PC-3 (cell line): ENCODE results near the gene PDCD11. TPM values are rescaled to one million over a fixed set of nuclear protein-coding genes. Genes with fewer than 3 reads are reported as not detected.

Experiments
- ATAC-seq: fragments of 200-7000 bp; cut with Tn5 transposase; 2 replicates; pipeline ENCODE4 v1.9.1; 2020; ENCODE audit warnings: mild to moderate bottlenecking, moderate library complexity
- Bru-seq: library from RNA; stranded (reverse); fragments of 400-500 nt; gene quantifications from one replicate; lab custom pipeline; 2021; lab: Mats Ljungman, UMichigan
- BruChase-seq, 2 experiments: library from RNA; stranded (reverse); fragments of 400-500 nt; gene quantifications; one replicate each; lab custom pipeline; 2021; lab: Mats Ljungman, UMichigan
- BruUV-seq: library from RNA; stranded (reverse); fragments of 400-500 nt; replicated peaks from 2 replicates; lab custom pipeline; 2021; lab: Mats Ljungman, UMichigan
- CTCF ChIA-PET: fragments of 300-600 bp; sonication (Branson Sonifier 250); formaldehyde crosslinking; loops from one replicate; lab custom pipeline; 2022; ENCODE audit warnings: antibody characterized with exemption; lab: Charles Lee
- POLR2A ChIA-PET: fragments of 300-600 bp; sonication (Branson Sonifier 250); formaldehyde crosslinking; loops from one replicate; lab custom pipeline; 2022; ENCODE audit warnings: antibody characterized with exemption; ENCODE audit not compliant: unreplicated experiment; lab: Charles Lee
- DNase-seq: peaks from one replicate; pipeline ENCODE4 v3.0.0-alpha.2; 2015
- H2AFZ ChIP-seq: fragments of 300-600 bp; sonication (generic); 2 replicates; pipeline ENCODE4 v1.6.0; 2016; ENCODE audit warnings: antibody characterized with exemption, low read length
- H3F3A ChIP-seq: fragments of 300-600 bp; sonication (generic); one replicate; pipeline ENCODE4 v1.6.0; 2017; ENCODE audit warnings: antibody characterized with exemption, low read length, control low read depth, mild to moderate bottlenecking; ENCODE audit not compliant: unreplicated experiment
- H3K27ac ChIP-seq: fragments of 300-600 bp; sonication (generic); 2 replicates; pipeline ENCODE4 v1.5.1; 2016; ENCODE audit warnings: mild to moderate bottlenecking, low read length
- H3K27me3 ChIP-seq: fragments of 300-600 bp; sonication (generic); 2 replicates; pipeline ENCODE4 v1.6.1; 2016; ENCODE audit warnings: low read length, mixed read lengths
- H3K36me3 ChIP-seq: fragments of 300-600 bp; sonication (generic); 2 replicates; pipeline ENCODE4 v1.6.1; 2016; ENCODE audit warnings: low read depth, mixed run types, low read length, mixed read lengths
- H3K4me1 ChIP-seq: fragments of 300-600 bp; sonication (generic); 2 replicates; pipeline ENCODE4 v1.5.1; 2016; ENCODE audit warnings: low read length; ENCODE audit not compliant: insufficient read depth
- H3K4me2 ChIP-seq: fragments of 300-600 bp; sonication (generic); 2 replicates; pipeline ENCODE4 v1.6.0; 2016; ENCODE audit warnings: low read length
- H3K4me3 ChIP-seq: fragments of 300-600 bp; sonication (generic); 2 replicates; pipeline ENCODE4 v1.5.1; 2016; ENCODE audit warnings: mild to moderate bottlenecking, low read length, mixed read lengths
- H3K79me2 ChIP-seq: fragments of 300-600 bp; sonication (generic); 2 replicates; pipeline ENCODE4 v1.6.1; 2017; ENCODE audit warnings: low read length, mixed read lengths
- H3K9ac ChIP-seq: fragments of 300-600 bp; sonication (generic); 2 replicates; pipeline ENCODE4 v1.6.0; 2016; ENCODE audit warnings: mild to moderate bottlenecking, low read length
- H3K9me2 ChIP-seq: fragments of 300-600 bp; sonication (generic); replicated peaks from 2 replicates; pipeline ENCODE4 v1.6.1; 2016; ENCODE audit warnings: mixed run types, low read length, mixed read lengths
- H3K9me3 ChIP-seq: fragments of 300-600 bp; sonication (generic); 2 replicates; pipeline ENCODE4 v1.6.1; 2016; ENCODE audit warnings: low read length, mixed read lengths
- H4K20me1 ChIP-seq: fragments of 300-600 bp; sonication (generic); 2 replicates; pipeline ENCODE4 v1.6.1; 2016; ENCODE audit warnings: low read length, mixed read lengths
- CTCF ChIP-seq: fragments of 300-600 bp; sonication (generic); conservative IDR thresholded peaks from 2 replicates; pipeline ENCODE4 v1.5.1; 2017; ENCODE audit warnings: antibody characterized with exemption, low read depth, mild to moderate bottlenecking, low read length
- EZH2 ChIP-seq: fragments of 300-600 bp; sonication (generic); IDR thresholded peaks from one replicate; pipeline ENCODE4 v1.6.1; 2017; ENCODE audit warnings: antibody characterized with exemption, mild to moderate bottlenecking, low read length; ENCODE audit not compliant: unreplicated experiment
- EZH2phosphoT487 ChIP-seq: fragments of 300-600 bp; sonication (generic); IDR thresholded peaks from 2 replicates; pipeline ENCODE4 v1.6.1; 2018; ENCODE audit warnings: mild to moderate bottlenecking, antibody characterized with exemption, low read length, borderline replicate concordance
- intact Hi-C: fragments of 100-400 bp; cut with micrococcal nuclease; formaldehyde crosslinking; loops from 2 replicates; pipeline ENCODE4 v1.9.0; 2023
- long read RNA-seq: library from polyadenylated mRNA; unstranded; transcript quantifications from one replicate; pipeline ENCODE4 v2.0.0, GENCODE V29; 2021; ENCODE audit not compliant: unreplicated experiment
- total RNA-seq: library from RNA; depleted of rRNA; stranded (reverse); fragments of >200 nt; gene quantifications from 2 replicates; pipeline ENCODE4 v1.2.3, GENCODE V29; 2014; rRNA removed

The PDCD11 gene
- total RNA-seq (41.9 and 50.9 TPM in 2 replicates), Bru-seq, nascent RNA (percentile 73 among the genes with signal in this experiment), BruChase-seq, experiment 1, labeled RNA remaining after a 6-hour chase (percentile 86 among the genes with signal in this experiment), BruChase-seq, experiment 2, labeled RNA remaining after a 2-hour chase (percentile 75 among the genes with signal in this experiment)
- long read RNA-seq, full-length matches to known transcripts = 4 of 79 reads
- long read RNA-seq, partial matches to known transcripts = 69 of 79 reads
- long read RNA-seq, other reads (novel, unspliced or antisense) = 6 of 79 reads

GRCh38 chr10:103396067-103396788 is at the start of gene PDCD11, which contains the start of gene ATP5MK:
PDCD11 (plus strand) TSS chr10:103396626; CDS start chr10:103398427, 1,801 bp downstream.
ATP5MK (minus strand) TSS chr10:103396475; CDS start chr10:103392457, 4,018 bp downstream.
- intact Hi-C loops = no loop called here
- H3K27me3 ChIP-seq = no peaks in the 10 kb centered on the region
- H3K4me2 ChIP-seq = peak within 1 kb of the TSS; percentile 93
- CTCF ChIA-PET = no interaction called here
- no peaks in the 10 kb centered on the region for H3F3A ChIP-seq
- peak; percentile 99 for ATAC-seq
- no peak for TF ChIP-seq EZH2
- TF ChIP-seq EZH2phosphoT487 = no peak
- peak within 1 kb of the TSS; percentile 53 for H3K27ac ChIP-seq
- H3K9me2 ChIP-seq = no peaks in the 10 kb centered on the region
- H2AFZ ChIP-seq = peak within 1 kb of the TSS; percentile 53
- 0 out of 2 replicates have a peak, but pooled peaks cover 4% of the 10 kb centered on the region for H4K20me1 ChIP-seq
- POLR2A ChIA-PET = interaction anchor here (0.5 to 0.6 kb wide), 4 partner anchors 116 to 626 kb away, joined by 3 to 6 read pairs (median 4); no protein-coding TSS in a partner anchor
- peak within 1 kb of the TSS; percentile 95 for H3K9ac ChIP-seq
- peak within 1 kb of the TSS; percentile 92 for H3K4me3 ChIP-seq
- peak; percentile 95 for DNase-seq
- BruUV-seq = TSS peak; percentile 90
- H3K4me1 ChIP-seq = peaks cover 30% of the 10 kb centered on the region
- H3K79me2 ChIP-seq = peaks cover 73% of the 10 kb centered on the region
- H3K36me3 ChIP-seq = peaks cover 31% of the 10 kb centered on the region
- H3K9me3 ChIP-seq = no peaks in the 10 kb centered on the region

GRCh38 chr10:103350175-103350516 is 46.3 kb upstream of the PDCD11 start:
- no peaks in the 10 kb centered on the region for H3K9me3 ChIP-seq
- CTCF ChIA-PET = no interaction called here
- H3K36me3 ChIP-seq = peaks cover 2% of the 10 kb centered on the region; the same call in 1 of the 2 replicates
- intact Hi-C loops = no loop called here
- H3K9ac ChIP-seq = peak overlapping the region; percentile 84
- peaks cover 4% of the 10 kb centered on the region; the same call in 1 of the 2 replicates for H3K4me1 ChIP-seq
- peaks cover 28% of the 10 kb centered on the region for H3K79me2 ChIP-seq
- POLR2A ChIA-PET = no interaction called here
- TF ChIP-seq EZH2phosphoT487 (no peak), CTCF (no peak), EZH2 (no peak)
- BruUV-seq = no TSS peak
- no peaks in the 10 kb centered on the region for H3K27me3 ChIP-seq
- H3K4me2 ChIP-seq = peak overlapping the region; percentile 97
- no peaks in the 10 kb centered on the region for H4K20me1 ChIP-seq
- ATAC-seq = no peak; the same call in 1 of the 2 replicates
- no peak for DNase-seq
- H3K27ac ChIP-seq = no peak overlapping the region
- peak overlapping the region; percentile 100 for H2AFZ ChIP-seq
- H3K4me3 ChIP-seq = peak overlapping the region; percentile 73
- no peaks in the 10 kb centered on the region for H3K9me2 ChIP-seq
- no peaks in the 10 kb centered on the region for H3F3A ChIP-seq

GRCh38 chr10:103350517-103351260 is 45.7 kb upstream of the PDCD11 start, which contains the start of gene PCGF6:
PCGF6 (minus strand) TSS chr10:103351140; CDS start chr10:103351066, 74 bp downstream.
- intact Hi-C loops = no loop called here
- Histone ChIP-seq H3K36me3 (no peaks in the 10 kb centered on the region; the same call in 1 of the 2 replicates), H3K27ac (peak within 1 kb of the TSS; percentile 39; the same call in 1 of the 2 replicates), H3K4me2 (peak within 1 kb of the TSS; percentile 97), H4K20me1 (no peaks in the 10 kb centered on the region), H3K9ac (peak within 1 kb of the TSS; percentile 84), H2AFZ (peak within 1 kb of the TSS; percentile 100), H3K4me1 (peaks cover 4% of the 10 kb centered on the region; the same call in 1 of the 2 replicates), H3K4me3 (peak within 1 kb of the TSS; percentile 73), H3K79me2 (peaks cover 28% of the 10 kb centered on the region), H3F3A (no peaks in the 10 kb centered on the region), H3K27me3 (no peaks in the 10 kb centered on the region), H3K9me2 (no peaks in the 10 kb centered on the region), H3K9me3 (no peaks in the 10 kb centered on the region)
- TF ChIP-seq EZH2 (no peak), CTCF (no peak), EZH2phosphoT487 (no peak)
- peak; percentile 71 for DNase-seq
- no TSS peak for BruUV-seq
- ChIA-PET POLR2A (no interaction called here), CTCF (no interaction called here)
- ATAC-seq = peak; percentile 91
